ENCODE results near the gene HAUS7. TPM values are rescaled to one million over a fixed set of nuclear protein-coding genes. Genes with fewer than 3 reads are reported as not detected.

The HAUS7 gene
- total RNA-seq, 1 experiment from 2014 or later: 28.9 TPM

GRCh38 chrX:153462291-153462690 lies 8.1 kb downstream of the HAUS7 start:
- no peak for ATAC-seq
- H3K4me2 ChIP-seq (ENCODE audit: low read length): no peak overlapping the region
- H3K36me3 ChIP-seq (ENCODE audit: control insufficient read depth in 1 of 2, insufficient read depth in 2 of 2, low read length in 2 of 2): 0 out of 4 replicates have a peak, but pooled peaks cover 0 to 3% of the 10 kb centered on the region in 2 experiments

GRCh38 chrX:153460826-153461225 lies 9.6 kb downstream of the HAUS7 start:
- ChIA-PET POLR2A (no interaction called here), CTCF (interaction anchor here (0.9 to 1.5 kb wide), 4 partner anchors 9 to 519 kb away, joined by 3 to 15 read pairs (median 4); partner anchors contain the start of gene HAUS7), RAD21 (ENCODE audit: low non-redundant PET in 1 of 2, low total read pairs in 2 of 2, uncharacterized antibody in 2 of 2, unreplicated experiment in 2 of 2) (no interaction called here)
- intact Hi-C loops (cut with micrococcal nuclease): loop anchor here (1.0 kb wide), 1 partner anchor 46 kb away; no protein-coding TSS in a partner anchor
- Histone ChIP-seq H3K36me3 (ENCODE audit: control insufficient read depth in 1 of 2, insufficient read depth in 2 of 2, low read length in 2 of 2) (0 out of 4 replicates have a peak, but pooled peaks cover 0 to 3% of the 10 kb centered on the region in 2 experiments), H3K4me3 (replicated peaks in 1 of 2; ENCODE audit: low read depth in 1 of 2, low read length in 2 of 2) (no peak overlapping the region), H3K9me2 (ENCODE audit: insufficient read depth) (no peaks in the 10 kb centered on the region), H3K4me1 (ENCODE audit: control insufficient read depth in 1 of 2, insufficient read depth in 2 of 2, low read length in 2 of 2) (no peaks in the 10 kb centered on the region), H3K79me2 (ENCODE audit: insufficient read depth, low read length) (no peaks in the 10 kb centered on the region), H4K20me1 (ENCODE audit: insufficient read depth) (no peaks in the 10 kb centered on the region), H3K4me2 (ENCODE audit: low read length) (no peak overlapping the region), H3K27ac (ENCODE audit: low read depth, low read length) (no peak overlapping the region), H3K9me3 (ENCODE audit: control insufficient read depth in 1 of 2, insufficient read depth in 1 of 2, low read depth in 1 of 2, low read length in 2 of 2) (no peaks in the 10 kb centered on the region), H3K9ac (ENCODE audit: low read length) (no peak overlapping the region), H3K27me3 (ENCODE audit: insufficient read depth, low read length) (no peaks in the 10 kb centered on the region), H2AFZ (ENCODE audit: low read depth, low read length, poor library complexity, severe bottlenecking) (no peak overlapping the region)
- TF ChIP-seq CTCF (IDR thresholded peaks at IDR 0.05 in 2 of 3, conservative IDR thresholded peaks at IDR 0.05 in 1 of 3; ENCODE audit: borderline replicate concordance in 1 of 3, insufficient read depth in 1 of 3, low read depth in 2 of 3, low read length in 2 of 3) (peak; percentile 30 to 63 (median 63); a peak in 5 of 6 replicates), ATF3 (IDR thresholded peaks at IDR 0.05) (no peak)
- DNase-seq (ENCODE audit: low read depth, low spot score) (no peak), ATAC-seq (peak; percentile 89)
- no TSS peak for BruUV-seq (replicated peaks)

More at GRCh38 chrX:153462291-153462690, 8.1 kb downstream of the HAUS7 start:
- no peaks in the 10 kb centered on the region for H3K4me1 ChIP-seq (ENCODE audit: control insufficient read depth in 1 of 2, insufficient read depth in 2 of 2, low read length in 2 of 2)
- ChIA-PET POLR2A (no interaction called here), RAD21 (ENCODE audit: low non-redundant PET in 1 of 2, low total read pairs in 2 of 2, uncharacterized antibody in 2 of 2, unreplicated experiment in 2 of 2) (no interaction called here), CTCF (interaction anchor here (0.6 kb wide), 1 partner anchor 10 kb away, joined by 4 read pairs; no protein-coding TSS in a partner anchor)
- no peaks in the 10 kb centered on the region for H4K20me1 ChIP-seq (ENCODE audit: insufficient read depth)
- H3K79me2 ChIP-seq (ENCODE audit: insufficient read depth, low read length): no peaks in the 10 kb centered on the region
- H3K9me2 ChIP-seq (ENCODE audit: insufficient read depth): no peaks in the 10 kb centered on the region
- no peaks in the 10 kb centered on the region for H3K27me3 ChIP-seq (ENCODE audit: insufficient read depth, low read length)
- H3K27ac ChIP-seq (ENCODE audit: low read depth, low read length): no peak overlapping the region
- no peak overlapping the region for H2AFZ ChIP-seq (ENCODE audit: low read depth, low read length, poor library complexity, severe bottlenecking)
- no peaks in the 10 kb centered on the region for H3K9me3 ChIP-seq (ENCODE audit: control insufficient read depth in 1 of 2, insufficient read depth in 1 of 2, low read depth in 1 of 2, low read length in 2 of 2)
- H3K4me3 ChIP-seq (replicated peaks in 1 of 2; ENCODE audit: low read depth in 1 of 2, low read length in 2 of 2): no peak overlapping the region
- H3K9ac ChIP-seq (ENCODE audit: low read length): no peak overlapping the region
- no TSS peak for BruUV-seq (replicated peaks)
- DNase-seq (ENCODE audit: low read depth, low spot score): no peak
- TF ChIP-seq ZFX (IDR thresholded peaks at IDR 0.05) (no peak), TCF7L2 (IDR thresholded peaks at IDR 0.05; ENCODE audit: borderline replicate concordance, extremely low read depth, insufficient read depth, insufficient read length) (no peak), SP1 (IDR thresholded peaks at IDR 0.05; ENCODE audit: low read depth) (no peak), EZH2phosphoT487 (IDR thresholded peaks at IDR 0.05; ENCODE audit: borderline replicate concordance) (no peak), MAX (IDR thresholded peaks at IDR 0.05) (no peak), JUND (IDR thresholded peaks at IDR 0.05) (no peak), POLR2A (IDR thresholded peaks at IDR 0.05; ENCODE audit: borderline replicate concordance, extremely low read depth, insufficient read depth, insufficient read length) (no peak), ZNF274 (IDR thresholded peaks at IDR 0.05; ENCODE audit: low read depth, low read length) (no peak), ELF1 (IDR thresholded peaks at IDR 0.05; ENCODE audit: borderline replicate concordance, low read depth) (no peak), CBX3 (IDR thresholded peaks at IDR 0.05; ENCODE audit: low read depth) (no peak)
- intact Hi-C loops (cut with micrococcal nuclease): no loop called here

Measured in HCT116 (cell line).